GM12878 (cell line): ENCODE measurements around the gene NEURL4. TPM values are rescaled to one million over a fixed set of nuclear protein-coding genes. Genes with fewer than 3 reads are reported as not detected.
A peak's percentile ranks its signal among the peaks of the same experiment; 100 is the strongest.

Experiments
- ATAC-seq: fragments of 200-7000 bp; cut with Tn5 transposase; 3 replicates; pipeline ENCODE4 v1.9.1; 2020; ENCODE audit warnings: mild to moderate bottlenecking, moderate library complexity
- BruUV-seq: library from RNA; stranded (reverse); fragments of 400-500 nt; replicated peaks from 2 replicates; lab custom pipeline; 2021; lab: Mats Ljungman, UMichigan
- CTCF ChIA-PET: fragments of 300-600 bp; sonication (Branson Sonifier 250); formaldehyde crosslinking; extraction: SDS; loops from one replicate; lab custom pipeline; 2021; ENCODE audit warnings: inconsistent platforms; lab: Yijun Ruan, JAX
- POLR2A ChIA-PET: fragments of 350-600 bp; formaldehyde crosslinking; extraction: SDS; loops from one replicate; lab custom pipeline; 2021; ENCODE audit warnings: inconsistent platforms; lab: Charles Lee
- RAD21 ChIA-PET: fragments of 300-600 bp; sonication (Branson Sonifier 250); formaldehyde crosslinking; loops from one replicate; lab custom pipeline; 2023; ENCODE audit warnings: antibody characterized with exemption; ENCODE audit not compliant: unreplicated experiment; lab: Charles Lee
- SMC1A ChIA-PET: fragments of 300-600 bp; sonication (Branson Sonifier 250); formaldehyde crosslinking; loops from one replicate; lab custom pipeline; 2023; ENCODE audit not compliant: unreplicated experiment, uncharacterized antibody; lab: Charles Lee
- DNase-seq: peaks from one replicate; pipeline ENCODE4 v3.0.0-alpha.2; 2011; ENCODE audit warnings: low read depth, low spot score
- FAIRE-seq: peaks from 3 replicates; lab custom pipeline; 2011; peaks lifted over from hg19 to GRCh38; lab: Jason Lieb, UNC
- H2AFZ ChIP-seq: 2 replicates; pipeline ENCODE4 v1.6.0; 2011; ENCODE audit warnings: low read depth, low read length, control low read depth; ENCODE audit not compliant: control insufficient read depth
- H3K27ac ChIP-seq: 2 replicates; pipeline ENCODE4 v1.5.1; 2011; ENCODE audit warnings: control low read depth; ENCODE audit not compliant: control insufficient read depth, insufficient read depth
- H3K27me3 ChIP-seq, 2 experiments: replicated peaks in 1 of 2; 2 replicates each; pipeline versions ENCODE4 v1.6.0 to v1.6.1; 2011; ENCODE audit warnings: low read length in 1 of 2; ENCODE audit not compliant: control insufficient read depth in 2 of 2, insufficient read depth in 2 of 2
- H3K36me3 ChIP-seq, 2 experiments: 2 replicates each; pipeline ENCODE4 v1.5.1; 2011; ENCODE audit warnings: low read length in 1 of 2; ENCODE audit not compliant: control insufficient read depth in 2 of 2, insufficient read depth in 2 of 2
- H3K4me1 ChIP-seq: 2 replicates; pipeline ENCODE4 v1.6.1; 2011; ENCODE audit warnings: mild to moderate bottlenecking, low read length, moderate library complexity, mixed read lengths; ENCODE audit not compliant: control insufficient read depth, insufficient read depth
- H3K4me2 ChIP-seq: 2 replicates; pipeline ENCODE4 v1.6.0; 2011; ENCODE audit warnings: control low read depth; ENCODE audit not compliant: control insufficient read depth, insufficient read depth
- H3K4me3 ChIP-seq: fragments of 200-600 bp; sonication (generic); 2 replicates; pipeline ENCODE4 v1.5.1; 2016
- H3K79me2 ChIP-seq: 2 replicates; pipeline ENCODE4 v1.6.0; 2011; ENCODE audit warnings: low read length; ENCODE audit not compliant: control insufficient read depth, insufficient read depth
- H3K9ac ChIP-seq: 2 replicates; pipeline ENCODE4 v1.8.0; 2011; ENCODE audit warnings: low read length, control low read depth, mixed read lengths; ENCODE audit not compliant: control insufficient read depth, insufficient read depth
- H3K9me3 ChIP-seq: replicated peaks from 3 replicates; pipeline ENCODE4 v1.5.1; 2011; ENCODE audit warnings: mild to moderate bottlenecking, low read length; ENCODE audit not compliant: control insufficient read depth, insufficient read depth
- H4K20me1 ChIP-seq: 2 replicates; pipeline ENCODE4 v1.6.0; 2011; ENCODE audit not compliant: control insufficient read depth, insufficient read depth
- BCL11A ChIP-seq: IDR thresholded peaks from 2 replicates; pipeline ENCODE4 v1.6.1; 2011; ENCODE audit warnings: low read depth, low read length
- BCL3 ChIP-seq: IDR thresholded peaks from 2 replicates; pipeline ENCODE4 v1.6.1; 2011; ENCODE audit warnings: borderline replicate concordance, low read depth, mild to moderate bottlenecking, moderate library complexity, low read length; ENCODE audit not compliant: insufficient read depth, poor library complexity, severe bottlenecking
- BRCA1 ChIP-seq: IDR thresholded peaks from 2 replicates; pipeline ENCODE4 v1.6.1; 2011; ENCODE audit warnings: low read depth, low read length, improper control_type of control experiment
- GATAD2B ChIP-seq: fragments of 450-650 bp; conservative IDR thresholded peaks from 2 replicates; pipeline ENCODE4 v1.6.1; 2017; ENCODE audit warnings: low read depth, mild to moderate bottlenecking, moderate library complexity
- HSF1 ChIP-seq: fragments of 150-350 bp; IDR thresholded peaks from 2 replicates; pipeline ENCODE4 v1.6.1; 2014; ENCODE audit warnings: mild to moderate bottlenecking, low read depth, low read length
- KDM1A ChIP-seq: fragments of 200-600 bp; sonication (generic); IDR thresholded peaks from 2 replicates; pipeline ENCODE4 v1.6.1; 2016; ENCODE audit warnings: borderline replicate concordance
- NFIC ChIP-seq: IDR thresholded peaks from 2 replicates; pipeline ENCODE4 v1.6.1; 2012; ENCODE audit warnings: low read depth, mild to moderate bottlenecking, inconsistent platforms, low read length, moderate library complexity
- NR2C2 ChIP-seq: IDR thresholded peaks from 2 replicates; pipeline ENCODE4 v1.6.1; 2011; ENCODE audit warnings: borderline replicate concordance, low read depth; ENCODE audit not compliant: control insufficient read depth, insufficient read length
- NR2F1 ChIP-seq: fragments of 450-650 bp; conservative IDR thresholded peaks from 2 replicates; pipeline ENCODE4 v1.6.1; 2017; ENCODE audit warnings: mild to moderate bottlenecking
- NRF1 ChIP-seq: conservative IDR thresholded peaks from 2 replicates; pipeline ENCODE4 v1.6.1; 2011; ENCODE audit warnings: mild to moderate bottlenecking, low read depth, low read length, improper control_type of control experiment
- PAX8 ChIP-seq: fragments of 450-650 bp; IDR thresholded peaks from 2 replicates; pipeline ENCODE4 v1.6.1; 2017; ENCODE audit warnings: mild to moderate bottlenecking, moderate library complexity
- POLR2AphosphoS5 ChIP-seq: IDR thresholded peaks from 2 replicates; pipeline ENCODE4 v1.6.1; 2011; ENCODE audit warnings: mild to moderate bottlenecking, low read length, inconsistent platforms
- RAD21 ChIP-seq: IDR thresholded peaks from 2 replicates; pipeline ENCODE4 v1.6.1; 2011; ENCODE audit warnings: mild to moderate bottlenecking, low read depth, low read length, moderate library complexity; ENCODE audit not compliant: insufficient read depth
- RFX5 ChIP-seq: IDR thresholded peaks from 2 replicates; pipeline ENCODE4 v1.6.1; 2011; ENCODE audit warnings: low read depth, low read length, improper control_type of control experiment
- SRF ChIP-seq, 2 experiments: IDR thresholded peaks; 2 replicates each; pipeline ENCODE4 v1.6.1; 2011; ENCODE audit warnings: low read depth in 2 of 2, low read length in 2 of 2, mild to moderate bottlenecking in 1 of 2, moderate library complexity in 1 of 2
- STAT3 ChIP-seq: IDR thresholded peaks from 2 replicates; pipeline ENCODE4 v1.6.1; 2011; ENCODE audit warnings: low read depth, low read length, improper control_type of control experiment
- TAF1 ChIP-seq: IDR thresholded peaks from 2 replicates; pipeline ENCODE4 v1.6.1; 2011; ENCODE audit warnings: mild to moderate bottlenecking, low read depth, low read length, borderline replicate concordance
- ZBTB33 ChIP-seq: fragments of 450-650 bp; IDR thresholded peaks from 2 replicates; pipeline ENCODE4 v1.6.1; 2017; ENCODE audit warnings: mild to moderate bottlenecking
- ZNF274 ChIP-seq: IDR thresholded peaks from one replicate; pipeline ENCODE4 v1.8.0; 2011; ENCODE audit not compliant: insufficient read length, insufficient read depth
- WGBS: methylation state at CpG from one replicate; pipeline ENCODE4 v1.1.6; 2016; ENCODE audit warnings: low lambda C conversion rate; ENCODE audit not compliant: insufficient replicate concordance, insufficient coverage; ENCODE audit errors: missing lambda C conversion rate; 5-methylcytosine and 5-hydroxymethylcytosine counted together
- in situ Hi-C: fragments of 300-500 bp; cut with MboI; formaldehyde crosslinking; loops from 9 replicates; pipeline ENCODE4 v1.14.3; 2018; ENCODE audit warnings: mixed read lengths
- intact Hi-C: fragments of 100-400 bp; cut with micrococcal nuclease; formaldehyde crosslinking; loops from one replicate; pipeline ENCODE4 v1.14.2; 2022; ENCODE audit not compliant: unreplicated experiment
- polyA plus RNA-seq, 11 experiments: library from polyadenylated mRNA; depleted of rRNA in 4 of 11; unstranded in 6 of 11; stranded (reverse) in 5 of 11; fragments of >200 nt; fragmentation: Nextera tagmentation in 4 of 11; fragmentation: Illumina TruSeq in 1 of 11; extraction: Ambion mirVana in 4 of 11; extraction: Trizol in 1 of 11; gene quantifications; 1 replicate in 1 of 11; 2 replicates in 10 of 11; pipeline versions ENCODE4 v1.2.1 to v1.2.3, GENCODE V29; 2011 to 2016; ENCODE audit warnings: inconsistent platforms in 2 of 11, missing spikeins in 2 of 11, low read depth in 1 of 11
- total RNA-seq, 4 experiments: library from RNA; depleted of rRNA in 3 of 4; stranded (reverse); fragments of >200 nt in 3 of 4; fragmentation: Illumina TruSeq in 1 of 4; extraction: Trizol in 1 of 4; gene quantifications; 2 replicates each; pipeline versions ENCODE4 v1.2.1 to v1.2.3, GENCODE V29; 2013 to 2021

Gene NEURL4
- total and polyA plus RNA-seq, 10 of the 15 experiments (the other 5 are each of a cell fraction or from before 2014, with no cell fraction given): 0.03 to 41.9 (median 10.0) TPM

- SMC1A ChIA-PET: interaction anchor here (0.8 to 1.3 kb wide), 2 partner anchors 24 to 253 kb away, joined by 3 read pairs; no protein-coding TSS in a partner anchor
- CTCF ChIA-PET: interaction anchor here (0.9 to 1.0 kb wide), 2 partner anchors 17 to 36 kb away, joined by 3 read pairs; no protein-coding TSS in a partner anchor
- TF ChIP-seq NR2F1 (0 out of 2 replicates have a peak, but pooled peaks have one; percentile 37), KDM1A (no peak), NRF1 (no peak), STAT3 (no peak), BRCA1 (no peak), BCL11A (no peak), ZBTB33 (no peak), NR2C2 (no peak), SRF (IDR thresholded peaks at IDR 0.05; ENCODE audit: low read depth in 2 of 2, low read length in 2 of 2) (no peak), NFIC (no peak), RFX5 (no peak), HSF1 (no peak), PAX8 (no peak), BCL3 (no peak), RAD21 (no peak), TAF1 (peak; percentile 16; the same call in 1 of the 2 replicates), POLR2AphosphoS5 (no peak; the same call in 1 of the 2 replicates), ZNF274 (no peak), GATAD2B (no peak)
These were observed 21.2 kb downstream of the NEURL4 start for GRCh38 chr17:7307686-7308624.

More at GRCh38 chr17:7307686-7308624, 21.2 kb downstream of the NEURL4 start:
- peak overlapping the region; percentile 99 for H3K4me3 ChIP-seq
- peaks cover 19% of the 10 kb centered on the region for H3K4me1 ChIP-seq
- no peak overlapping the region for H2AFZ ChIP-seq
- DNase-seq: no peak
- no TSS peak for BruUV-seq
- peak overlapping the region; percentile 99 for H3K27ac ChIP-seq
- H3K27me3 ChIP-seq: no peaks in the 10 kb centered on the region
- no peak for FAIRE-seq
- POLR2A ChIA-PET: interaction anchor here (0.6 to 2.0 kb wide), 4 partner anchors 22 to 379 kb away, joined by 3 to 9 read pairs (median 6); partner anchors contain the start of genes ACAP1, NEURL4 and TP53
- intact Hi-C loops: loop anchor here (2.0 to 10.0 kb wide), 3 partner anchors 21 to 377 kb away; partner anchors contain the start of genes GABARAP, NEURL4, TP53 and WRAP53
- H3K36me3 ChIP-seq: peaks cover 21 to 29% of the 10 kb centered on the region in 2 experiments
- H3K79me2 ChIP-seq: peaks cover 49% of the 10 kb centered on the region
- peaks cover 21% of the 10 kb centered on the region for H4K20me1 ChIP-seq
- H3K9ac ChIP-seq: peak overlapping the region; percentile 100
- peak overlapping the region; percentile 9 for H3K4me2 ChIP-seq
- 1% methylated on average over 63 of the region's 104 CpGs for WGBS
- ATAC-seq: peak; percentile 15
- in situ Hi-C loops: no loop called here
- no peaks in the 10 kb centered on the region for H3K9me3 ChIP-seq
- RAD21 ChIA-PET: interaction anchor here (1.3 kb wide), 1 partner anchor 88 kb away, joined by 4 read pairs; the partner anchor contains the start of genes ACADVL and DLG4
